GM18520 (cell line): ENCODE data around the gene ZYX.
"Not testable (repeated sequence)": the region's sequence is repeated elsewhere in the genome, so short reads cannot be mapped to it uniquely, and the experiment has no call there.

Experiments
- ATAC-seq: cut with Tn5 transposase; IDR thresholded peaks from one replicate; pipeline ENCODE4 v1.9.1; 2021; ENCODE audit not compliant: unreplicated experiment

Gene ZYX

DNA sequence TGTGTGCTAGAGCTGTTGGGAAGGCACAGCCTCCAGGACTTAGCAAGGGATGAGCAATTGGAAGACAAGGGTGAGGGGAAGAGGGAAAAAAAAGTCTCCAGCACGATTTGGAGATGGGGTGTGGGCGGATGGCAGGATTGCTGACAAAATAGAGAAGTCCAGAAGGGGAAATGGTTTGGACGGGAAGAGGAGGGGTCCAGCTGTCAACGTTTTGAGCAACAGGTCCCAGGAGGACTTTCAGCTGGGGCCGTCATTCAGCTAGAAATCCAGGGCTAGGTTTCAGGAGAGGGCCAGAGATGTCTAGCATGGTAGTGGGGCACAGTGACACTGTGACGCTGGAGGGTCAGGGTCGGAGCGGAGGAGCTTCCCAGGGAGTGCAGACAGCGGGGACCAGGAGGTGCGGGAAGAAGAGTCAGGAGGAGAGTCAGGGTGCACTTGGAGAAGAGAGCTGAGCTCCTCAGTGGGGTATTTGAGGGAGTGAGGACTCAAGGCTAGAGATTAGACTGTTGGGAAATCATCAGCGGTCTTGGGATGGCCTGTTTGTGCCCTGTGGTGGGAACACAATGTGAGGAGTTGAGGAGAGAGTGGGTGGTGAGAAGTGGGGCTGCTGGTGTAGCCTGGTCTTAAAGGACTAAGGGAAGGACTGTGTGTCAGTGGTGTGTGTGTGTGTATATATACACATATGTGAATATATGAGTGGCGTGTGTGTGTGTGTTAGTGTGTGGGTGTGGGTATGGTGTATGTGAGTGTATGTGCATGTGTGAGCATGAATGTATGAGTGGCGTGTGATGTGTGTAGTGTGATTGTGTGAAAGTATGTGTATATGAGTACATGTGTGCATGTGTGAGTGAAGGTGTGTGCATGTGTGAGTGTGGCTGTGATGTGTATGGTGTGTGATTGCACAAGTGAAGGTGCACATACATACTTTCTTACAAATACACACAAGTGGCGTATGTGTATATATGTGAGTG is 3.8 kb downstream of the ZYX start:
- ATAC-seq = no peak

- ATAC-seq = no peak
These were observed 5.0 kb downstream of the ZYX start for GRCh38 chr7:143385891-143386781.

GRCh38 chr7:143387156-143387975 is 6.2 kb downstream of the ZYX start:
- no peak for ATAC-seq

DNA sequence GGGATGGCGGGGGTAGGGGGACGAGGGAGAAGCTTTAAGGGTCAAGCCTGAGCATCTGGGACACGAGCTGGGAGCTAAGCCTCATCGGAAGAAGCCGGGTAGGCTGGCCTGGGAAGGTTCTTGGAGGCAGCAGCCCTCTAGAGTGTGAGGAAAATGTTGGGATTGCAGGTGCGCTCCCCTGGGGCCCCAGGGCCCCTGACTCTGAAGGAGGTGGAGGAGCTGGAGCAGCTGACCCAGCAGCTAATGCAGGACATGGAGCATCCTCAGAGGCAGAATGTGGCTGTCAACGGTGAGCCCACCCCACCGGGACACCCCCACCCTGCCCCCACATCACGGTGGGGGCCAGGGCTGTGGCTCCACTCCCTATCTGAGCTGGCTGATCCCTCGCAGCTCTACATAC is 6.9 kb downstream of the ZYX start:
- ATAC-seq = no peak

- no peak for ATAC-seq
These were observed 7.5 kb downstream of the ZYX start for GRCh38 chr7:143388491-143389101.

DNA sequence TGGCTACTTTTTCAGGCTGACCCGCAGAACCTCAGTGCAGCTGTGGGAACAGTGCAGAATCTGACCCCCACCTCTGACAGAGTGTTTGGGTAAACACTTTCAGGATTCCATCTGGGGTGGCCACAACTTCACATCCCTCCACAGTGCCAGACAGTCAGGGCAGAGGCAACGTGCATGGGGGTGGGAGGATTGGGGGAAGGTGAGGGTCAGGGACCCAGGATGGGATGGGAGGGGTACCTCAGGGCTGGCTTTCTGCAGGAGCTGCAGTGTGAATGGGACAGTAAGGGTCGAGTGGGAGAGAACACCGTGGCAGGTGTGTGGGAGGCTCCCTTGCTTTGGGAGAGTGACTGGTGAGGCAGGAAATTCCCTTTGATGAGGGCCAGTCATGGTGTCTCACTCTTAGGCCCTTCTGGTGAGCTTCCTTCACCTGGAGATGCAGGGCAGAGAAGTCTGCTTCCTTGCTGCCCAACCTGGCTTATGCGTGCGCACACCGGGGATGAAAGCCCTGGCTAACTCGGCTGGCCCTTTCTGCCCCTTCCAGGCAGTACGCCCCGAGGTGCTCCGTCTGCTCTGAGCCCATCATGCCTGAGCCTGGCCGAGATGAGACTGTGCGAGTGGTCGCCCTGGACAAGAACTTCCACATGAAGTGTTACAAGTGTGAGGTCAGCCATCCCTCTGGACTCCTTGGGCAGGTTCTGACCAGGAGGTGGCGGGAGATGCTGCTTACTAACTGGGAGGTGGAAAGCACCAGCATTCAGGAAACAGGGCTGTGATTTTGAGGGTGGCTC is 8.4 kb downstream of the ZYX start:
- ATAC-seq = no peak

- ATAC-seq = no peak
These were observed 9.1 kb downstream of the ZYX start for GRCh38 chr7:143390104-143390772.

DNA sequence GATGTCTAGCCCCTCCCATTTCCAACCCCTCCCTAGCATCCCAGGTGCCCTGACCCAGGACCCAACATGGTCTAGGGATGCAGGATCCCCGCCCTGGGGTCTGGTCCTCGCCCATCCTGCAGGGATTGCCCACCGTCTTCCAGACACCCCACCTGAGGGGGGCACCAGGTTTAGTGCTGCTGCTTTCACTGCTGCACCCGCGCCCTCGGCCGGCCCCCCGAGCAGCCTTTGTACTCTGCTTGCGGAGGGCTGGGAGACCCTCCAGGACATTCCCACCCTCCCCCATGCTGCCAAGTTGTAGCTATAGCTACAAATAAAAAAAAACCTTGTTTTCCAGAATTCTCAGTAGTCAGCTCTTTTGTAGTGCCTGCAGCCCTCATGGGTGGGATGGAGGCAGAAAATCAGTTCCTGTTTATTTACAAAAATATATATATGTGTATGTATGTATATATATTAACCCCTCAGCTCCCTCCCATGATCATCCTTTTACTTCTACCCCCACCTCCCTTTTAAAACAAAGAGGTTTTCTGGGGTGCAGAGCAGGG is 9.7 kb downstream of the ZYX start:
- ATAC-seq = no peak

DNA sequence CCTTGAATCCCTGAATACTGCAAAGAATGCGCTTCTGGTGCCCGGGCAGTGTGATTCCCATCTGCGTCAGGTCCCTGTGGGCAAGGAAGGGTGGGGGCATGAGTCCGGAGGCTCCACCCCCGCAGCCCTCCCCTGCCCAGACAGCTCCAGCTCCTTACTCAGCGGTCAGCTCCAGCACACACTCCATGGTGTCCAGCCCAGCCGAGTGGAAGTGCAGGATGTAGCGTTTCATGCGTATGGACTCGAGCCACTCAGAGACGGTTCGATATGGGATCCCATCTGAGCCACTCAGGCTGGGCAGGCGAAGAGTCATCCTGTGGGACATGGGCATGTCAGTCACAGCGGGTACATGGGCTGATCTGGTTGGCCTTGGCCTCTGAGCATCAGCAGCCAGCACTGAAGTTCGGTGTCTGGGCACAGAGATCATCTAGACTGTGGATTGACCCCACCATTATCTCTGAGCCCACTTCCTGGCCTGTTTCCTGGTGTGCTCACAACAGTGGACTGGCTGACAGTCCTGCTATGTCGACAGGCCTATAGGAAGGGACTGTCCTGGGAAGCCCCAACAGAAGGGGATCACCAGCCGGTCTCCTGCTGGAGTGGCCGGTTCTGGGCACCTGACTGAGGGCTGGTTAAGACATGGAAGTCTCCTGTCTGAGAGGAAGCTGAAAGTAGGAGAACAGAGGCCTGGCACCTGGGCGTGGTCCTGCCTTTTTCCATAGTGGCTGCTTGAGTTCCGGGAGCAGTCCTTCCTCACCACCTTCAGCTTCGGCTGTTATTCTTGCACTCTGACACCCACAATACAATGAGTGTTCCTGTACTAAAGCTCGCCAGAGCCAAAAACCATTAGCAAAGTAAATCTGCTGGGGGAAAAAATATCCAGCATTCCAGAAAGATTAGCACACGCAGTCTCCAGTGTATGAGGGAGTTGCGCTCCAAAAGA is 10.6 kb downstream of the ZYX start:
- no peak for ATAC-seq

DNA sequence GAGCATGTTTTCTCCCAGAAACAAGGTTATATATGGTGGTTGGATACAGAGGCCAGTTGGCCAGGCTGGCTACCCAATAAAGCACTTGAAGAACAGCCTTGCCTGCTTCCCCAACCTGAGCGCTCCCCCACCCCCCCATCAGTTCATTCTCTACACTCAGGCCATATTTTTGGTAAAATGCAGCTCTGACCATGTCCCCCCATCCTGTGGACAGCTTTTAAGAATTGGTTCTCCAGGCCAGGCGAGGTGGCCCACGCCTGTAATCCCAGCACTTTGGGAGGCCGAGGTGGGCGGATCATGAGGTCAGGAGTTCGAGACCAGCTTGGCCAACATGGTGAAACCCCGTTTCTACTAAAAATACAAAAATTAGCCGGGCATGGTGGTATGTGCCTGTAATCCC is 11.3 kb downstream of the ZYX start:
- not testable (repeated sequence) for ATAC-seq

DNA sequence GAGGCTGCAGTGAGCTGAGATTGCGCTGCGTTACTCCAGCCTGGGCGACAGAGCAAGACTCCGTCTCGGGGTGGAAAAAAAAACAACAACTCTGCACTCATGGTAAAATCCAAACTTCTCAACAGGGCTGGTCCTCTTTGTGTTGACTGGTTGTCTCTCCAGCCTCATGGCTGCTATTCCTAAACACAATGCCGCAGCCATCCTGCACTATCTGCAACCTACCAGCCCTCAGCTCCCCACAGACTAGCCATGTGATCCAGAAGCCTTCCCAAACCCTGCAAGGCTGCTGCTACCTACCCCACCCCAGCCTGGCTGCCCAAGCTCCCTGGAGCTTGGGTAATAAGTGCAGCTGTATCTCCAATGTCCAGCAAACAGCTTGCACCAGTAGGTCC is 11.7 kb downstream of the ZYX start:
- ATAC-seq = no peak

DNA sequence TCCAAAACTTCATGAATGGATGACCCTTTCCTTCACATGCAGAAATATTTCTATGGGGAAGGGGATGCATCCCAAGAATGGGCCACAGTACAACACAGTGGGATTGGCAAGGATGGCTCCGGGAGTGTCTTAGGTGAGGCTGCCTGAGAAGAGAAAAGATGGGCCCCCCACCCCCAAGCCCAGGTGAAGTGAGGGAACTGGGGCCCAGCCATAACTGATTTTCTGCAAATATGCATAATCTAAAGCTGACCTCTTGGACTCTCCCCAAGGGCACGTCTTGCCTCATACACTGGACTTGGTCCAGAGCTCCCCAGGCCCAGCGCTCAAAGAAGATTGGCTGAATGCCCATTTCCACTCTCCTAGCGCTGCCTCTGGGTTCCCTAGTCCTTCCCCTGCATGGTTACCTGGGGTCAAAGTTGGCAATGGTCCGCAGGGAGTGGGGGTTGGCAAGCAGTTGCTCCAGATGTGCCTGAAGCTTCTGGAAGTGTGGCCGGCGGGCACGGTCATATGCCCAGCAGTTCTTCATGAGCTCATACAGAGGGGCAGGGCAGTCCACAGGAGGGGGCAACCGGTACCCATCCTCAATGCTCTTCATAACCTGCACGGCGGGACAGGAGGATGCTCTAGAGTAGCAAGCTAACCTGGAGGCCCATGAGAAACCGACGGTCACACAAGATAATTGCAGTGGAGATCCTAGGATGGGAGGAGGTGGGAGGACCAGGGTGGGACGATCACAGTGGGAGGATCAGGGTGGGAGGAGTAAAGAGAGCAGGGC is 12.3 kb downstream of the ZYX start:
- no peak for ATAC-seq

DNA sequence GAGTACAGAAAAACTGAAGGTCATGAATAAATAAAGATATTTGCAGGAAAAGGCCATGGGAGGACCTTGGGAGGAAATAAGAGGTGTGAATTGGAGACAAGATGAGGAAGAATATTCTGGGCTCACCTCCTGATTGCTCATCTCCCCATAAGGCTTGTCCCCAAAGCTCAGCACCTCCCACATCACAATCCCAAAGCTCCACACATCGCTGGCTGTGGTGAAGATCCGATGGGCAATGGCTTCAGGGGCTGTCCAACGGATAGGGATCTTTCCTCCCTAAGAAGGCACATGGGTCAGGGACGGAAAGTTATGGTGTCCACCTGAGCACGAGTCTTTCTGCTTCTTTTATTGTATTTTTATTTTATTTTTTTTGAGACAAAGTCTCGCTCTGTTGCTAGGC is 12.9 kb downstream of the ZYX start:
- no peak for ATAC-seq

GRCh38 chr7:143394777-143395176 is 13.6 kb downstream of the ZYX start:
- no peak for ATAC-seq

DNA sequence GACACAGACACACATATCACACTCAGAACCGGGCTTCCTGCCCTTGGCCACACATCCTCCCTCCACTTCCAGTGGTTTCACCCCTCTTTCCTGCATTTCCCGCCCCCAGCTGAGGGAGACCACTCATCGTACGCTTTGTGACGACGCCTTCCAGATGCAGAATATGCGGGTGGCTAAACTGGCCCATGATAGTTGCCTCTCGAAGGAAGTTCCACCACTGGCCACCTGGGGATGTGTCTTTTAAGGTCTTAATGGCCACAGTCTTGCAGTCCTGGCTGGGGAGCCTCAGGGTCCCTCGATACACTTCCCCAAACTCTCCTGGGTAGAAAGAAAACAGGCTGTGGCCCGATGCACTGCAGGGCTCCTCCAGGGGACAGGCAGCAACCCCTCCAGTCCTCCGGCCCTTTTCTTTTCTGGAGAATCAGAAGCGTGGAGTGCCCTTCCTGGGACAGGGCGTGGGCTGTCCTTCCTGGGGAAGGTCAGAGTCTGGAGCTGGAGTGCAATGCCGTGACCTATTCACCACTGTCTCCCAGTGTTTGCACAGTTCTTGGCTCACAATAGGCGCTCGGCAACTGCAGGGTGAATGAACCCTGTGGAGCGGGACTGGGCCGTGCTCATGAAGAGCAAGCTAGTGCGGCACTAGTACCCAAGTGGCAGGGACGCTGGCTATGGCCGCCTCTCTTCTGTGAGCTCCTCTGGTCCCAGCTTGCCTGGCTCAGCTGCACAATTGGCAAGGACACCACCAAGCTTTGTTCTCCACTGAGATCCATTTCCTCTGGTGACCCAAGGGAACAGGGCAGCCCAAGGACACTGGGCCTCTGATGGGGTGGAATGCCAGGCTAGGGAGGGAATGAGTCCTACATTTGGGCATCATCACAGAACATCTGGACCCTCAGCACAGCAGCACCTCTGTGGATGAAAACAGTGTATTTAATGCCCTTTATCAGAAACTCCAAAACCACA is 14.3 kb downstream of the ZYX start:
- no peak for ATAC-seq

DNA sequence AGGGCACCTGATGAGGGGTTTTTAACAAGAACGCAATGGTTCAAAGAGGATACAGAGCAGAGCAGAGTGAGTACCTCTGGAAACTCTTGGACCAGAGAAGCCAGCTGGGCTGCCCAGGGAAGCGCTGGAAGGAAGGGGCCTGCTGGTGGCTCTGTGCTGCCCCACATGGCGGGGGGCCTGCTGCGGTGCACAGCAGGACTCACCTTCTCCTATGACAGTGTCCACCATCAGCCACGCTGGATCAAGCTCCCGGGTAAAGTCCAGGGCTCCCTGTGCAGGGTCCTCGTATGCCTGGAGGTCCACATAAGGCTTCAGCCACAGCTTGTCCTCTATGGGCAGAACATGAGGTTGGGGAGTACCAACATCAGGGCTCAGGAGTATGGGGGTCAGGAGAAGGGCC is 15.0 kb downstream of the ZYX start:
- no peak for ATAC-seq
